Thoracic aorta (tissue), 2 donors: ENCODE measurements around the gene GCNT2. TPM values are rescaled to one million over a fixed set of nuclear protein-coding genes. Genes with fewer than 3 reads are reported as not detected.

ENCODE experiments used
- ATAC-seq: fragments of 150-250 bp; one replicate; pipeline ENCODE4 v1.8.0; 2017; ENCODE audit warnings: low read depth; ENCODE audit not compliant: insufficient number of reproducible peaks, low FRiP score
- DNase-seq: peaks from one replicate; pipeline ENCODE4 v3.0.0-alpha.2; 2020; ENCODE audit warnings: low spot score
- H3K27ac ChIP-seq, 2 donors: fragments of 200-600 bp; sonication (generic); 1 replicate in 1 of 2; 2 replicates in 1 of 2; pipeline ENCODE4 v1.5.1; 2016; ENCODE audit warnings: mild to moderate bottlenecking in 2 of 2, moderate library complexity in 2 of 2
- H3K27me3 ChIP-seq: fragments of 200-600 bp; sonication (generic); replicated peaks from 2 replicates; pipeline ENCODE4 v1.6.0; 2016; ENCODE audit warnings: mild to moderate bottlenecking; ENCODE audit not compliant: insufficient read depth
- H3K36me3 ChIP-seq: fragments of 200-600 bp; sonication (generic); one replicate; pipeline ENCODE4 v1.5.1; 2016
- H3K4me1 ChIP-seq, 2 donors: fragments of 200-600 bp; sonication (generic); 1 replicate in 1 of 2; 2 replicates in 1 of 2; pipeline versions ENCODE4 v1.5.1 to v1.6.0; 2016; ENCODE audit warnings: low read depth in 2 of 2, mild to moderate bottlenecking in 1 of 2; ENCODE audit not compliant: control insufficient read depth in 1 of 2
- H3K4me3 ChIP-seq: fragments of 200-600 bp; sonication (generic); 2 replicates; pipeline ENCODE4 v1.5.1; 2016; ENCODE audit warnings: mild to moderate bottlenecking
- H3K9me3 ChIP-seq: fragments of 200-600 bp; sonication (generic); 2 replicates; pipeline ENCODE4 v1.5.1; 2016
- total RNA-seq, 2 donors: library from RNA; depleted of rRNA; stranded (reverse); fragments of >200 nt; gene quantifications; one replicate each; pipeline versions ENCODE4 v1.1.0 to v1.2.3, GENCODE V29; 2016
- TF ChIP-seq, protein P1 (sequence below): fragments of 200-600 bp; sonication (generic); IDR thresholded peaks from one replicate; pipeline ENCODE4 v1.5.1; 2019; ENCODE audit warnings: antibody characterized with exemption

GCNT2 gene
- total RNA-seq, 2 donors from 2014 or later, result 29.1 to 44.9 TPM

DNA sequence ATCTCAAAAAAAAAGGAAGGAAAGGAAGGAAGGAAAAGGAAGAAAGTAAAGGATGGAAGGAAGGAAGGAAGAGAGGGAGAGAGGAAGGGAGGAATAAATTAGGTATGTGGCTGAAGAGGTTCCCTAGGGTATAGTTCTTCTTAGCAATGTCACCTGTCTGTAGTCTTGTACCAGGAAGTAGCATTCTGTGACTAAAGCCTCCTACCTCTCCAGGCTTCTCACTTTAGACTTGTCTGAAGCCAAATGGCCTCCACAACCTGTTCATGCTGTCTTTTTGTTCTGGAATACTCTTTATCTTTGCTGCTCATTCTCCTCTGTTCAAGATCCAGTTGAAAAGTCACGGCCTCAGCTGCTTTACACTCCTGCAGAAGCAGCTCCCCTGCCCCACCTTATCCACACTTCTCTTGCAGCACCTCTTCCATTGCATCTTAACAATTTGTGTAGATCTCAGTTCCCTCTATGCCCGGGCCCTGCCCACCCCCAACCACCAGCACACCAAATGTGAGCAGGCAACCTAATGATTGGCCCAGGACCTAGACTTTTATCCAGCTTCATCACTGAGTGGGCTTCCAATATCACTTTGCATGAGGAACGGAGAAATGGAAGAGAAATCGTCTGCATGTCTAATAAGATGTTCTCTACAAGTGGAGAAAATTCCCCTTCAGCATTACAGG is 19.1 kb downstream of the GCNT2 start:
- DNase-seq, result no peak
- H3K27ac ChIP-seq, result peak overlapping the region in 1 of 2 donors; percentile 55
- no peaks in the 10 kb centered on the region for H3K27me3 ChIP-seq
- H3K36me3 ChIP-seq, result no peaks in the 10 kb centered on the region
- TF ChIP-seq, protein P1, sequence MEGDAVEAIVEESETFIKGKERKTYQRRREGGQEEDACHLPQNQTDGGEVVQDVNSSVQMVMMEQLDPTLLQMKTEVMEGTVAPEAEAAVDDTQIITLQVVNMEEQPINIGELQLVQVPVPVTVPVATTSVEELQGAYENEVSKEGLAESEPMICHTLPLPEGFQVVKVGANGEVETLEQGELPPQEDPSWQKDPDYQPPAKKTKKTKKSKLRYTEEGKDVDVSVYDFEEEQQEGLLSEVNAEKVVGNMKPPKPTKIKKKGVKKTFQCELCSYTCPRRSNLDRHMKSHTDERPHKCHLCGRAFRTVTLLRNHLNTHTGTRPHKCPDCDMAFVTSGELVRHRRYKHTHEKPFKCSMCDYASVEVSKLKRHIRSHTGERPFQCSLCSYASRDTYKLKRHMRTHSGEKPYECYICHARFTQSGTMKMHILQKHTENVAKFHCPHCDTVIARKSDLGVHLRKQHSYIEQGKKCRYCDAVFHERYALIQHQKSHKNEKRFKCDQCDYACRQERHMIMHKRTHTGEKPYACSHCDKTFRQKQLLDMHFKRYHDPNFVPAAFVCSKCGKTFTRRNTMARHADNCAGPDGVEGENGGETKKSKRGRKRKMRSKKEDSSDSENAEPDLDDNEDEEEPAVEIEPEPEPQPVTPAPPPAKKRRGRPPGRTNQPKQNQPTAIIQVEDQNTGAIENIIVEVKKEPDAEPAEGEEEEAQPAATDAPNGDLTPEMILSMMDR, result no peak
- peaks cover 21 to 41% of the 10 kb centered on the region in 2 donors for H3K4me1 ChIP-seq
- H3K4me3 ChIP-seq, result no peak overlapping the region
- H3K9me3 ChIP-seq, result no peaks in the 10 kb centered on the region
- no peak for ATAC-seq

DNA sequence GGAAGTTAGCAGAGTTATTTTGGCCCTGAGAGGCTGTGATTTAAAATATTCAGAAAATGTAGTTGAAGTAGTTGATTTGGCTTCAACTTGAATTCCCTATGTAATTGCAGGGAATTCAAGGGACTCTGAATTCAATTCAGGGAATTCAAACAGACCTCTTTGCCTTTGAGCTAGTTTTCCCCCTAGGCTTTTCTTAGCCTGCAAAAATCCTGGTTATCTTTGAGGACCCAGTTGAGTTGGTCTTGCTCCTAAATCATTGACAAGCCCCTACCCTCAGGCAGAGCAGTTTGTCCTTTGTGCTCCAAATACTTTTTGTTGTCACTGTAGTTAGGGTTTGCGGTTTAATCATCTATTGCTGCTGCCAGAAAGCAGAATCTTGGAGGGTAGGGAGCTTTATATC is 20.4 kb downstream of the GCNT2 start:
- DNase-seq (no peak), ATAC-seq (no peak)
- Histone ChIP-seq H3K4me3 (peak overlapping the region; percentile 14), H3K27me3 (no peaks in the 10 kb centered on the region), H3K4me1 (peaks cover 24 to 42% of the 10 kb centered on the region in 2 donors), H3K36me3 (no peaks in the 10 kb centered on the region), H3K27ac (peak overlapping the region; percentile 55 to 96), H3K9me3 (no peaks in the 10 kb centered on the region)
- TF ChIP-seq, protein P1, result no peak

DNA sequence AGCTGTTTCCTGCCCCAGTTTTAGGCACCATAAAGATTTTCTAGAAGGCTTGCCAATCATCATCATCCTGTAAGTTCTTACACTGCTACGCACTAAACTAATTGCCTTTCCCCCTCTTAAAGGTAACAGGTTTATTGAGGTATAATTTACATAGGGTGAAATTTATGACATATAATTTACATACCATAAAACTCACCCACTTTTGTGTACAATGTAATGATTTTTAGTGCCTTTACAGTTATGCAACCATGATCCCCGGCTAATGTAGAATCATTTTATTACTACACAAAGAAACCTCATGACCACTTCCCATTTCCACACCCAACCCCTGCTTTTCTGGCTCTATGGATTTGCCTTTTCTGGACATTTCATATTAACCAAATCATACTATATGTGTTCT is 21.1 kb downstream of the GCNT2 start:
- TF ChIP-seq, protein P1, result no peak
- peak overlapping the region; percentile 14 for H3K4me3 ChIP-seq
- H3K27me3 ChIP-seq, result no peaks in the 10 kb centered on the region
- DNase-seq, result no peak
- peaks cover 30 to 45% of the 10 kb centered on the region in 2 donors for H3K4me1 ChIP-seq
- no peaks in the 10 kb centered on the region for H3K36me3 ChIP-seq
- no peak for ATAC-seq
- peak overlapping the region; percentile 55 to 96 for H3K27ac ChIP-seq
- no peaks in the 10 kb centered on the region for H3K9me3 ChIP-seq

DNA sequence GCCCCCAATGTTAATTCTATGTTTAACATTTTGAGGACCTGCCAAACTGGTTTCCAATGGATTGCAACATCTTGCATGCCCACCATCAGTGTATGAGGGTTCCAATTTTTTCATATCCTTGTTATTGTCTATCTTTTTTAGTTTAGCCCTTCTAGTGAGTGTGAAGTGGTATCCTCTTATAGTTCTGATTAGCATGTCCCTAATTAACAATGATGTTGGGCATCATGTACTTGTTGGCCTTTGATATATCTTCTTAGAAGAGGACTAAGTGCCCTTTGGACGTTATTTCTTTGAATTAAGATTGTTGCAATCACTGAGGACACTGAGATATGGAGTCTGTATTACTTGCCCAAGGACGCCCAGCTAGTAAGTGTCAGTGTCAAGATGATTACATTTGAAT is 22.3 kb downstream of the GCNT2 start:
- peak overlapping the region; percentile 44 to 96 for H3K27ac ChIP-seq
- H3K36me3 ChIP-seq, result no peaks in the 10 kb centered on the region
- no peak for ATAC-seq
- no peaks in the 10 kb centered on the region for H3K9me3 ChIP-seq
- TF ChIP-seq, protein P1, result no peak
- DNase-seq, result no peak
- peaks cover 39 to 57% of the 10 kb centered on the region in 2 donors for H3K4me1 ChIP-seq
- no peaks in the 10 kb centered on the region for H3K27me3 ChIP-seq
- no peak overlapping the region for H3K4me3 ChIP-seq

DNA sequence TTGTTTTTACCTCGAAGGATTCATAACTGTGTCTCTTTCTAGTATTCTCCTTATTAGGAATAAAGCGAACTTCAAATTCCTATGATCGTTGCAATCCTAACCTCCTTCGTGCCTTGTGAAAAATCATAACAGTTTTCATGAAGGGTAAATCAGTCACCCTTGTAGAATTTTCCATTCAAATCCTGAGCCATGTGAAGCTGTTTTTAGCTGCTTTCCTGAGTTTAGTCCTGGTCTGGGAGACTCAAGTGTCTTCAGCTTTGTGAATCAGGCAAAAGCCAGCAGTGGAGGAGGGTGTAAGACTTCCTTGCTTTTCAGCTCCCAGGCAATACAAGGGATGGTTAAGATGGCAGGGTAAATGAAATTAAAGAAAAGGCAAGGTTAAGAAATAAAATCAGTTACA is 24.3 kb downstream of the GCNT2 start:
- H3K36me3 ChIP-seq, result no peaks in the 10 kb centered on the region
- TF ChIP-seq, protein P1, result no peak
- H3K4me1 ChIP-seq, result peaks cover 39 to 58% of the 10 kb centered on the region in 2 donors
- ATAC-seq (peak; percentile 62), DNase-seq (no peak)
- peak overlapping the region; percentile 92 to 96 for H3K27ac ChIP-seq
- no peaks in the 10 kb centered on the region for H3K27me3 ChIP-seq
- no peaks in the 10 kb centered on the region for H3K9me3 ChIP-seq
- peak overlapping the region; percentile 60 for H3K4me3 ChIP-seq
